Activated T-helper 2 cell treated with anti-CD3 and anti-CD28 coated beads, Interferon-gamma antibody, Interleukin-2, Interleukin-4, amounts not matched to agents 10 μg/mL and 5 μg/mL and 100 μg/mL, durations not matched to agents 14 hours and 24 hours and 36 hours (primary cell): Measurements from ENCODE around the gene INTS6. TPM values are rescaled to one million over a fixed set of nuclear protein-coding genes. Genes with fewer than 3 reads are reported as not detected.

Experiments
- DNase-seq: peaks from one replicate; pipeline ENCODE4 v3.0.0; 2021; ENCODE audit warnings: low spot score
- H3K27ac Mint-ChIP-seq: one replicate; pipeline ENCODE4 v1.8.0; 2021; ENCODE audit warnings: mixed read lengths
- H3K27me3 Mint-ChIP-seq: one replicate; pipeline ENCODE4 v1.8.0; 2021; ENCODE audit warnings: low read depth, mixed read lengths
- H3K36me3 Mint-ChIP-seq: one replicate; pipeline ENCODE4 v1.8.0; 2021; ENCODE audit warnings: low read depth, mixed read lengths
- H3K4me1 Mint-ChIP-seq: one replicate; pipeline ENCODE4 v1.8.0; 2021; ENCODE audit warnings: low read depth, mixed read lengths
- H3K4me3 Mint-ChIP-seq: one replicate; pipeline ENCODE4 v1.8.0; 2021; ENCODE audit warnings: low read depth, mild to moderate bottlenecking, moderate library complexity, mixed read lengths
- H3K9me3 Mint-ChIP-seq: one replicate; pipeline ENCODE4 v1.8.0; 2021; ENCODE audit warnings: mixed read lengths
- intact Hi-C: fragments of 100-400 bp; cut with micrococcal nuclease; formaldehyde crosslinking; loops from one replicate; pipeline ENCODE4 v1.15.1; 2023
- total RNA-seq: library from RNA; stranded (reverse); gene quantifications from 2 replicates; pipeline ENCODE4 v1.2.3, GENCODE V29; 2022

The INTS6 gene
- total RNA-seq, 1 donor from 2014 or later: 55.9 TPM

- intact Hi-C loops: no loop called here
- Mint-ChIP-seq H3K9me3 (no peaks in the 10 kb centered on the region), H3K4me3 (no peak overlapping the region), H3K27me3 (no peaks in the 10 kb centered on the region), H3K36me3 (peaks cover 29% of the 10 kb centered on the region), H3K27ac (no peak overlapping the region), H3K4me1 (peaks cover 2% of the 10 kb centered on the region)
- DNase-seq: no peak
These were observed 81.0 kb downstream of the INTS6 start for GRCh38 chr13:51371768-51372399.

- Mint-ChIP-seq H3K27me3 (no peaks in the 10 kb centered on the region), H3K27ac (no peak overlapping the region), H3K4me3 (no peak overlapping the region), H3K4me1 (peaks cover 3% of the 10 kb centered on the region), H3K36me3 (peaks cover 29% of the 10 kb centered on the region), H3K9me3 (no peaks in the 10 kb centered on the region)
- no peak for DNase-seq
- intact Hi-C loops: no loop called here
These were observed 82.0 kb downstream of the INTS6 start for GRCh38 chr13:51370811-51371210.

- Mint-ChIP-seq H3K27me3 (no peaks in the 10 kb centered on the region), H3K9me3 (no peaks in the 10 kb centered on the region), H3K4me1 (peaks cover 3% of the 10 kb centered on the region), H3K27ac (peak overlapping the region; percentile 9), H3K36me3 (peaks cover 33% of the 10 kb centered on the region), H3K4me3 (no peak overlapping the region)
- intact Hi-C loops: no loop called here
- no peak for DNase-seq
These were observed 82.7 kb downstream of the INTS6 start for GRCh38 chr13:51370116-51370515.

GRCh38 chr13:51364404-51365008 is 88.3 kb downstream of the INTS6 start:
- no peak overlapping the region for H3K27ac Mint-ChIP-seq
- no peaks in the 10 kb centered on the region for H3K9me3 Mint-ChIP-seq
- intact Hi-C loops: no loop called here
- no peak for DNase-seq
- peaks cover 70% of the 10 kb centered on the region for H3K36me3 Mint-ChIP-seq
- H3K27me3 Mint-ChIP-seq: no peaks in the 10 kb centered on the region
- peaks cover 13% of the 10 kb centered on the region for H3K4me1 Mint-ChIP-seq
- H3K4me3 Mint-ChIP-seq: no peak overlapping the region

- intact Hi-C loops: no loop called here
- H3K27ac Mint-ChIP-seq: peak overlapping the region; percentile 46
- H3K4me1 Mint-ChIP-seq: peaks cover 13% of the 10 kb centered on the region
- no peaks in the 10 kb centered on the region for H3K9me3 Mint-ChIP-seq
- H3K36me3 Mint-ChIP-seq: peaks cover 63% of the 10 kb centered on the region
- no peaks in the 10 kb centered on the region for H3K27me3 Mint-ChIP-seq
- no peak overlapping the region for H3K4me3 Mint-ChIP-seq
- DNase-seq: no peak
These were observed 89.2 kb downstream of the INTS6 start for GRCh38 chr13:51363625-51364024.

GRCh38 chr13:51361106-51361505 is 91.7 kb downstream of the INTS6 start:
- Mint-ChIP-seq H3K9me3 (no peaks in the 10 kb centered on the region), H3K36me3 (peaks cover 49% of the 10 kb centered on the region), H3K27ac (no peak overlapping the region), H3K4me3 (no peak overlapping the region), H3K27me3 (no peaks in the 10 kb centered on the region), H3K4me1 (peaks cover 11% of the 10 kb centered on the region)
- DNase-seq: no peak
- intact Hi-C loops: no loop called here

- intact Hi-C loops: no loop called here
- Mint-ChIP-seq H3K36me3 (peaks cover 48% of the 10 kb centered on the region), H3K27me3 (no peaks in the 10 kb centered on the region), H3K4me1 (peaks cover 11% of the 10 kb centered on the region), H3K9me3 (no peaks in the 10 kb centered on the region), H3K4me3 (no peak overlapping the region), H3K27ac (no peak overlapping the region)
- DNase-seq: no peak
These were observed 92.3 kb downstream of the INTS6 start for GRCh38 chr13:51360489-51360888.

- Mint-ChIP-seq H3K4me1 (peaks cover 5% of the 10 kb centered on the region), H3K4me3 (no peak overlapping the region), H3K9me3 (no peaks in the 10 kb centered on the region), H3K36me3 (peaks cover 37% of the 10 kb centered on the region), H3K27ac (no peak overlapping the region), H3K27me3 (no peaks in the 10 kb centered on the region)
- intact Hi-C loops: no loop called here
- DNase-seq: no peak
These were observed 93.5 kb downstream of the INTS6 start for GRCh38 chr13:51359352-51359751.

GRCh38 chr13:51357928-51358595 is 94.8 kb downstream of the INTS6 start:
- peaks cover 30% of the 10 kb centered on the region for H3K36me3 Mint-ChIP-seq
- H3K4me3 Mint-ChIP-seq: no peak overlapping the region
- no peaks in the 10 kb centered on the region for H3K27me3 Mint-ChIP-seq
- no peak overlapping the region for H3K27ac Mint-ChIP-seq
- no peaks in the 10 kb centered on the region for H3K9me3 Mint-ChIP-seq
- intact Hi-C loops: no loop called here
- H3K4me1 Mint-ChIP-seq: no peaks in the 10 kb centered on the region
- no peak for DNase-seq

GRCh38 chr13:51355217-51355616 is 97.6 kb downstream of the INTS6 start:
- no peaks in the 10 kb centered on the region for H3K4me1 Mint-ChIP-seq
- intact Hi-C loops: no loop called here
- H3K27ac Mint-ChIP-seq: no peak overlapping the region
- H3K36me3 Mint-ChIP-seq: peaks cover 4% of the 10 kb centered on the region
- no peak overlapping the region for H3K4me3 Mint-ChIP-seq
- no peak for DNase-seq
- peaks cover 2% of the 10 kb centered on the region for H3K27me3 Mint-ChIP-seq
- H3K9me3 Mint-ChIP-seq: no peaks in the 10 kb centered on the region

GRCh38 chr13:51349016-51349415 is 103.8 kb downstream of the INTS6 start:
- no peaks in the 10 kb centered on the region for H3K9me3 Mint-ChIP-seq
- peaks cover 2% of the 10 kb centered on the region for H3K27me3 Mint-ChIP-seq
- intact Hi-C loops: no loop called here

GRCh38 chr13:51348069-51348967 is 104.5 kb downstream of the INTS6 start:
- no peak overlapping the region for H3K27ac Mint-ChIP-seq
- peaks cover 2% of the 10 kb centered on the region for H3K27me3 Mint-ChIP-seq
- H3K4me3 Mint-ChIP-seq: no peak overlapping the region
- no peaks in the 10 kb centered on the region for H3K9me3 Mint-ChIP-seq
- intact Hi-C loops: no loop called here
- no peaks in the 10 kb centered on the region for H3K4me1 Mint-ChIP-seq
- no peaks in the 10 kb centered on the region for H3K36me3 Mint-ChIP-seq
- DNase-seq: no peak

More at GRCh38 chr13:51349016-51349415, 103.8 kb downstream of the INTS6 start:
- no peaks in the 10 kb centered on the region for H3K36me3 Mint-ChIP-seq
- H3K27ac Mint-ChIP-seq: no peak overlapping the region
- no peaks in the 10 kb centered on the region for H3K4me1 Mint-ChIP-seq
- DNase-seq: no peak
- no peak overlapping the region for H3K4me3 Mint-ChIP-seq
